22Rv1 (cell line): ENCODE measurements around the gene HTR1A.

Experiments used
- H3K27ac ChIP-seq: fragments of 450-650 bp; 2 replicates; pipeline ENCODE4 v1.5.1; 2017
- ZFX ChIP-seq: fragments of 450-650 bp; IDR thresholded peaks from 2 replicates; pipeline ENCODE4 v1.6.1; 2017; ENCODE audit warnings: antibody characterized with exemption, borderline replicate concordance
- TF ChIP-seq, protein P1 (sequence below): fragments of 450-650 bp; IDR thresholded peaks from 2 replicates; pipeline ENCODE4 v1.5.1; 2017; ENCODE audit warnings: mild to moderate bottlenecking

HTR1A gene

DNA sequence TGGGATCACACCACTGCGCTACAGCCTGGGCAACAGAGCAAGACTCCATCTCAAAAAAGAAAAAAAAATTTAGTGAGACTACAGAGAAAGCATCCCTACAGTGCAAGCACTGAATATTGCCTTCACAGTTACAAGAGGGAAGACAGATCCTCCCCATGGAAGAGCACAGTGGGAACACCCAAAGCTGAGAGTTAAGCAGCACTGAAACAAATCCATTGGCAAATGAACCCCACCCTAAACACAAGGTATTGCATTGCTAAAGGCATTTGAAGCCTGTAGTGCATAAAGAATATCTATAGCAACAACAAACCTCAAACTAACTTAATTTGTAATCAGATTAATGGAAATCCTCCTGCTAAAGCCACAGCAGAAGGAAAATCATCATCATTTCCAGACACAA lies 27.1 kb downstream of the HTR1A start:
- no peak for TF ChIP-seq ZFX
- TF ChIP-seq, protein P1, sequence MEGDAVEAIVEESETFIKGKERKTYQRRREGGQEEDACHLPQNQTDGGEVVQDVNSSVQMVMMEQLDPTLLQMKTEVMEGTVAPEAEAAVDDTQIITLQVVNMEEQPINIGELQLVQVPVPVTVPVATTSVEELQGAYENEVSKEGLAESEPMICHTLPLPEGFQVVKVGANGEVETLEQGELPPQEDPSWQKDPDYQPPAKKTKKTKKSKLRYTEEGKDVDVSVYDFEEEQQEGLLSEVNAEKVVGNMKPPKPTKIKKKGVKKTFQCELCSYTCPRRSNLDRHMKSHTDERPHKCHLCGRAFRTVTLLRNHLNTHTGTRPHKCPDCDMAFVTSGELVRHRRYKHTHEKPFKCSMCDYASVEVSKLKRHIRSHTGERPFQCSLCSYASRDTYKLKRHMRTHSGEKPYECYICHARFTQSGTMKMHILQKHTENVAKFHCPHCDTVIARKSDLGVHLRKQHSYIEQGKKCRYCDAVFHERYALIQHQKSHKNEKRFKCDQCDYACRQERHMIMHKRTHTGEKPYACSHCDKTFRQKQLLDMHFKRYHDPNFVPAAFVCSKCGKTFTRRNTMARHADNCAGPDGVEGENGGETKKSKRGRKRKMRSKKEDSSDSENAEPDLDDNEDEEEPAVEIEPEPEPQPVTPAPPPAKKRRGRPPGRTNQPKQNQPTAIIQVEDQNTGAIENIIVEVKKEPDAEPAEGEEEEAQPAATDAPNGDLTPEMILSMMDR, result no peak
- no peak overlapping the region for H3K27ac ChIP-seq

DNA sequence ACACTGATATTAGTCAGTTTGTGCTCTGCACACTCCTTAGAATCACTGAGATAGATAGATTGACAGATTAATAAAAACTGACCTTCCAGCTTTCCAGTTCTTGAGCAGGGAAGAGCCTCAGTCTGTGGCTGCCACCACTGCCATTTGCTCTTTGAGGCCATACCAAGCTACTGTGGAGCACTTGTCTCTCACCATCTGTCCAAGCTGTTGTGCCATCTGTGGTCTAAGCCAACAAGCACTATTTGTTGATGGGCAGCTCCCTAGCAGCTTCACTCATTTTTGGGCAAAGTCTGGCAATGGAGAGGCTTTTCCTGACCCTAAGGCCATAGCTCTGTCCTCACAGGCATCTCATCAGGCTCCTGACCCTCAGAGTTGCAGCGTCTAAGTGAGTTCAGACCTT lies 30.4 kb downstream of the HTR1A start:
- no peak overlapping the region for H3K27ac ChIP-seq
- no peak for TF ChIP-seq ZFX
- TF ChIP-seq, protein P1, result no peak

GRCh38 chr5:63928451-63928850 lies 33.8 kb downstream of the HTR1A start:
- H3K27ac ChIP-seq, result no peak overlapping the region
- no peak for TF ChIP-seq ZFX
- TF ChIP-seq, protein P1, result no peak

DNA sequence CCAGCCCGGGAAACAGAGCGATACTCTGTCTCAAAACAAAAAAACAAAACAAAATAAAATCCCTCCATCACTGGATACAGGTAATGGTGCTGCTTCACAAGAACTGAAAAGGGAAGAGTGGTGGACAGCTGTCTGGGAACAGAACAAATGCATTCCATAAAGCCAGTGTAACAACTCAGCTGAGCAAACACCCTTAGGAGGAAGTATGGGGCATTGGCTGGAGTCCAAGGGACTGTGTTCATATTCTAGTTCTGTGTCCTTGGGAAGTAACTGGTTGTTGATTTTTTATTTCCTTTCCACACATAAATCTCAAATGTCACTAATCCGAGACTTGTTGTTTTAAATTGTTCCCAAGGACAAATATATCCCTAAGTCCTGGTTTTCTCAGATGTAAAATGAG lies 38.3 kb downstream of the HTR1A start:
- TF ChIP-seq, protein P1, result no peak
- TF ChIP-seq ZFX, result no peak
- H3K27ac ChIP-seq, result no peak overlapping the region

GRCh38 chr5:63919763-63920478 lies 42.3 kb downstream of the HTR1A start:
- TF ChIP-seq, protein P1, result no peak
- TF ChIP-seq ZFX, result no peak
- no peak overlapping the region for H3K27ac ChIP-seq

- no peak overlapping the region for H3K27ac ChIP-seq
- no peak for TF ChIP-seq ZFX
- TF ChIP-seq, protein P1, result no peak
Observed at GRCh38 chr5:63916786-63917185, 45.5 kb downstream of the HTR1A start.

DNA sequence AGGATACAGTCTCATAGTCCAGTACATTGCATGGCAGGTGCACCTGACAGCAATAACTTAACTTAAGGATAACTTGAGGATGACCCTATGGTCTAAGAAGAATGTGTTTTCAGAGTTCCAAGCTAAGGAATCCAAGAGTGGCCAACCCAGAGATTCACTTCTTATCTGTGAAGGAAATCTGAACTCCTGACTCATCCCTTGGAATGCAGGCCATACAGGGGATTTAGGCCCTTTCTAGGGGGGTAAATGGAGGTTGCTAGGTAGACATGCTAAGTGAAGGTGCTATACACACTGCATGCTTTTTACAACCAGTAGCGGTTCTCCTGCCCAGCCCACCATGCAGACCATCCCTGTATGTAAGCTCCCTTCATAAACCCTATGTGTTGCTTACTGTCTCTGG lies 50.4 kb downstream of the HTR1A start:
- TF ChIP-seq, protein P1, result no peak
- no peak for TF ChIP-seq ZFX
- no peak overlapping the region for H3K27ac ChIP-seq
